ENCODE data around the gene PHACTR3.

The PHACTR3 gene

DNA sequence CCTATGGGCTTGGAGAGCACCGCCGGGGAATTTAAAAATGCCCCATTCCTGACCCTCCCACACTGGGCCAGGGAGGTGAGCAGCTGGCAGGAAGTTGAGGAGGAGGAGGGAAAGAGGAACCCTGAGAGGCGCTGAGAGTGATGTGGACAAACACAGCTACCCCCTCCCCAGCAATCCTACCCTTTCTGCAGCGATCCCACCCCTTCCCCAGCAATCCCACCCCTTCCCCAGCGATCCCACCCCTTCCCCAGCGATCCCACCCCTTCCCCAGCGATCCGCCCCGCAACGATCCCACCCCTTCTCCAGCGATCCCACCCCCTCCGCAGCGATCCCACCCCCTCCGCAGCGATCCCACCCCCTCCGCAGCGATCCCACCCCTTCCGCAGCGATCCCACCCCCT, 217.4 kb downstream of the PHACTR3 start:
- no peaks in the 10 kb centered on the region for H3K4me1 ChIP-seq (ENCODE audit: control insufficient read depth, insufficient read depth, low read length)
- H3K36me3 ChIP-seq (ENCODE audit: control insufficient read depth, insufficient read depth, low read length): no peaks in the 10 kb centered on the region
- H3K4me3 ChIP-seq (ENCODE audit: low read length): no peak overlapping the region
- H3K9ac ChIP-seq (ENCODE audit: low read length): no peak overlapping the region
- no peaks in the 10 kb centered on the region for H3K9me3 ChIP-seq (ENCODE audit: control insufficient read depth, low read length)
- H3K27me3 ChIP-seq (ENCODE audit: control insufficient read depth, insufficient read depth, low read length): no peaks in the 10 kb centered on the region

DNA sequence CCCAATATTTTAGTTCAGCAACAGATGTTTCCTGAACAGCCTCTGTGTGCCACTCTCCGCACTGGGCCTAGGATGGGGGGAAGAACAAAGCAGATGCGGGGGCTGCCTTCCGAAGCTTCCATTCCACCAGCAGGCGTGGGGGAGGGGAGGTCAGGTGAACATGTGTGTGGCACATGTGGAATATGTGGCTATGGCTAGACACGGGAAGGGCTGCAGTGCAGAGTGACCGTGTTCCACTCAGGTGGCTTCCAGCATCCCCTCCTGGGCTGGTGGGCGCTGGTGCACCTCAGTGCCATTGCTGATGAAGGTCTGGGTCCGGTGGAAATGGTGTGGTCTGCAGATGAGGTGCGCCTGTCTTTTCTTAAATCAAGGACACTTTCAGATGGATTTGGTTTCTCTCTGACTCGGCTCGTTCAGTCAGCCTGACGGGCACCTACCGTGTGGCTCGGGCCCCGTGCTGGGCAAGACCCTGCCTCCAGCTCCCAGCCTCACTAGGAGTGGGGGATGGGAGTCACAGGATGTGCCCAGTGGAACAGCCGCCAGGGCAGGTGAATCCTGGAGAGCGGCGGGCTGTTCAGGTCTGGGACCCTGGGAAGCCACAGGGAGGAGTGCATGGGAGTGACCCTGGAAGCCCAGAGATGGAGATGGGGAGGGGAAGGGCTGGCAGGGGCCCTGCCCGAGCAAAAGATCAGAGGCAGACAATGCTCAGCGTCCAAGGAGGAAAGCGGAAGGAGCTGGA, 218.1 kb downstream of the PHACTR3 start:
- Histone ChIP-seq H3K9ac (ENCODE audit: low read length) (no peak overlapping the region), H3K27me3 (ENCODE audit: control insufficient read depth, insufficient read depth, low read length) (no peaks in the 10 kb centered on the region)

DNA sequence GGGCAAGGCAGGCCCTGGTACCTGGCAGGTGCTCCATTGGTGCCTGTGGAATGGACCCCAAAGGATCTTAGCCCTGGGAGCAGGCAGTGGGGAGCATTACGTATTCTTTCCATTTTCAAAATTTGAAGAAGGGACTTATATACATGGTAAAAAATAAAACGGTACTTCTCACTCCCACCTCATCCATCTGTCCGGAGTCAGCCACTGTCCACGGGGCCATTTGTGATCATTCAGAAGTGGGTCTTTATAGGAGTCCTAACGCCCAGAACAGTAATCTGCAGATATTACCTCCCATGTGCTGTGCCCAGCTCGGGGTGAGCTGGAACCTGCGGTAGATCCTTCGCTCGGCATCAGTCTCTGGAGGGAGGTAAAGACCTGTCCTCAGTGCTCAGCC, 218.7 kb downstream of the PHACTR3 start:
- no peaks in the 10 kb centered on the region for H3K4me1 ChIP-seq (ENCODE audit: control insufficient read depth, insufficient read depth, low read length)
- H3K9me3 ChIP-seq (ENCODE audit: control insufficient read depth, low read length): no peaks in the 10 kb centered on the region
- H3K4me3 ChIP-seq (ENCODE audit: low read length): no peak overlapping the region
- H3K36me3 ChIP-seq (ENCODE audit: control insufficient read depth, insufficient read depth, low read length): no peaks in the 10 kb centered on the region
- H3K9ac ChIP-seq (ENCODE audit: low read length): no peak overlapping the region
- H3K27me3 ChIP-seq (ENCODE audit: control insufficient read depth, insufficient read depth, low read length): no peaks in the 10 kb centered on the region

More for the DNA sequence above, 218.1 kb downstream of the PHACTR3 start:
- Histone ChIP-seq H3K4me1 (ENCODE audit: control insufficient read depth, insufficient read depth, low read length) (no peaks in the 10 kb centered on the region), H3K9me3 (ENCODE audit: control insufficient read depth, low read length) (no peaks in the 10 kb centered on the region), H3K4me3 (ENCODE audit: low read length) (no peak overlapping the region), H3K36me3 (ENCODE audit: control insufficient read depth, insufficient read depth, low read length) (no peaks in the 10 kb centered on the region)

DNA sequence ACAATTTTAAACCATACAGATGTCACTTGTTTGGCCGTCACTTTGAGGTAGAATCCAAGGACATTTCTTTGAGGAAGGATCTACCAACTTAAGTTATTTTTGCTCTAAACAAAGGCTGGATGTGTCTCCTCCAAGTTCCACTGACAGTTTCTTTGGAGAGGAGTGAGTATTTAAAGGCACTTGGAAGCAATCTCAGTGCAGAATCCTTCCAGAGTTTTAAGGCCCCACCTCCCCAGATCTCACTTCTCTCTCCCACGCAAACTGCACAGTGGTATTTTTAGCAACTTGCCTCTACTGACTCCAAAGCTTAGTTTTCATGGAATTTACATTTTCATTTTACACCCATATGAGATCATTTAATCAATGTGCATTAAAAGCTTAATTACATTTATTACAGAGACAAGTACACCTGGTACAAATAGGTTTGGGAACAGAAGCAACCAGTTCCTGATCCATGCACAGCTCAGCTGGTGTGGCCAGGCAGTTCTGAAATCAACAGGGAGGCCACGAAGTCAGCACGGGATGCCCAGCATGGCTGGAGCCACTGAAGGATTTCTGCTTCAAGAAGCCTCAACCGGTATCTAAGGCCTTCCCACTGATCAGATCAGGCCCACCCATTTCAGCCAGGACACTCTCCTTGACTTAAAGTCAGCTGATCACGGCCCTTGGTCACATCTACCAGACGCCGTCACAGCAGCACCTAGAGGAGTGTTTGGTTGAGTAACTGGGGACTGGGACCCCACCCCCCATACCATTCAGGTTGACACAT, 219.3 kb downstream of the PHACTR3 start:
- no peaks in the 10 kb centered on the region for H3K27me3 ChIP-seq (ENCODE audit: control insufficient read depth, insufficient read depth, low read length)
- no peaks in the 10 kb centered on the region for H3K4me1 ChIP-seq (ENCODE audit: control insufficient read depth, insufficient read depth, low read length)
- H3K4me3 ChIP-seq (ENCODE audit: low read length): no peak overlapping the region
- no peaks in the 10 kb centered on the region for H3K9me3 ChIP-seq (ENCODE audit: control insufficient read depth, low read length)
- H3K36me3 ChIP-seq (ENCODE audit: control insufficient read depth, insufficient read depth, low read length): no peaks in the 10 kb centered on the region
- H3K9ac ChIP-seq (ENCODE audit: low read length): no peak overlapping the region

DNA sequence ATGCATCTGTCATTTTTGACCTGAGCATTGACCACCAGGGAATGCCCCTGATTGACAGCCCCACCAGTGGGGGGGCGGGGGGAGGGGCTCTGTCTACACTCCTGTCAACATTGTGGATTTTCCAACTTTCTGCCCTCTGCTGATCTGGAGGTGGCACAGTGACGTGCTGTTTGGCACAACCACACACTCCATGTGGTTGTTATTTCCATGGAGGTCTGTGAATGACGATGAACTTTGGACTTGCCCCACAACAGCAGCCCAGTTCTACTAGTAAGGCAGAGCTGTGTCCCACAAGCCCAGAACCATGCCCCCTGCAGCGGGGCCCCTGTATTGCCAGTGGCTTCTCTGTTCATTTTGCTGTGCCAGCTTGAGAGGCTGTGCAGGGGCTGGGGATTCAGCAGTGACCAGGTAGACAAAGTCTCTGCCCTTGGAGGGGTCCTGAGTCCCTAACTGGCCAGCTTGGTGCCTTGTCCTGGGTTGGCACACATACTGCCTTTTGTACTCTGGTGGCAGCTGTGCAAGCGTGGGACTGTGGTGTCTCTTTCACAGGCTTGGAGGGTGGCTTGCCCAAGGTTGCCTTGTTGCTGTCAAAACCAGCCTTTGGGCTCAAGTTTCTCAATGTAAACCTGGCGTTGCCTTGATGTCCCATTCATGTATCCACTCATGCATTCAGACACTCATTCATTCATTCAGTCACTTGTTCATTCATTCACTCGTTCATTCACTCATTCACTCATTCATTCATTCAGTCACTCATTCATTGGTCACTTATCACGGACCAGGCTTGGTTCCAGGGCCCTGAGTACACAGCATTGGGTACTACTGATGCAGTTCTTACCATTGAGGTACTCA, 220.6 kb downstream of the PHACTR3 start:
- Histone ChIP-seq H3K36me3 (ENCODE audit: control insufficient read depth, insufficient read depth, low read length) (no peaks in the 10 kb centered on the region), H3K4me3 (ENCODE audit: low read length) (no peak overlapping the region), H3K9ac (ENCODE audit: low read length) (no peak overlapping the region), H3K9me3 (ENCODE audit: control insufficient read depth, low read length) (no peaks in the 10 kb centered on the region), H3K27me3 (ENCODE audit: control insufficient read depth, insufficient read depth, low read length) (no peaks in the 10 kb centered on the region), H3K4me1 (ENCODE audit: control insufficient read depth, insufficient read depth, low read length) (no peaks in the 10 kb centered on the region)

DNA sequence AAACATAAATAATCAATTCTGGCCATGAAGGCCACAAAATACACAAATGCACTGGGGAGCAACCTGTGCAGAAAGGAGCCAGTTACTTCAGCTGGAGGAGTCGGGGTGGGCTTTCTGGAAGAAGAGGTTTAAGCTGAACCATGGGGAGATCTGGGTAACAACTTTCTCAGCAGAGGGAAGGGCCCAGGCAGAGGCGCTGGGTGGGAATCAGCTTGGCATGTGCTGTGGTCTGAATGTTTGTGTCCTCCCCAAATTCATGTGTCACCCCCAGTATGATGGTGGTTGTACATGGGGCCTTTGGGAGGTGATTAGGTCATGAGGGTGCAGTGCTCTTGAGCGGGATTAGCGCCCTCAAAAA, 221.2 kb downstream of the PHACTR3 start:
- Histone ChIP-seq H3K9me3 (ENCODE audit: control insufficient read depth, low read length) (no peaks in the 10 kb centered on the region), H3K4me3 (ENCODE audit: low read length) (no peak overlapping the region), H3K27me3 (ENCODE audit: control insufficient read depth, insufficient read depth, low read length) (no peaks in the 10 kb centered on the region), H3K4me1 (ENCODE audit: control insufficient read depth, insufficient read depth, low read length) (no peaks in the 10 kb centered on the region), H3K9ac (ENCODE audit: low read length) (no peak overlapping the region), H3K36me3 (ENCODE audit: control insufficient read depth, insufficient read depth, low read length) (no peaks in the 10 kb centered on the region)

DNA sequence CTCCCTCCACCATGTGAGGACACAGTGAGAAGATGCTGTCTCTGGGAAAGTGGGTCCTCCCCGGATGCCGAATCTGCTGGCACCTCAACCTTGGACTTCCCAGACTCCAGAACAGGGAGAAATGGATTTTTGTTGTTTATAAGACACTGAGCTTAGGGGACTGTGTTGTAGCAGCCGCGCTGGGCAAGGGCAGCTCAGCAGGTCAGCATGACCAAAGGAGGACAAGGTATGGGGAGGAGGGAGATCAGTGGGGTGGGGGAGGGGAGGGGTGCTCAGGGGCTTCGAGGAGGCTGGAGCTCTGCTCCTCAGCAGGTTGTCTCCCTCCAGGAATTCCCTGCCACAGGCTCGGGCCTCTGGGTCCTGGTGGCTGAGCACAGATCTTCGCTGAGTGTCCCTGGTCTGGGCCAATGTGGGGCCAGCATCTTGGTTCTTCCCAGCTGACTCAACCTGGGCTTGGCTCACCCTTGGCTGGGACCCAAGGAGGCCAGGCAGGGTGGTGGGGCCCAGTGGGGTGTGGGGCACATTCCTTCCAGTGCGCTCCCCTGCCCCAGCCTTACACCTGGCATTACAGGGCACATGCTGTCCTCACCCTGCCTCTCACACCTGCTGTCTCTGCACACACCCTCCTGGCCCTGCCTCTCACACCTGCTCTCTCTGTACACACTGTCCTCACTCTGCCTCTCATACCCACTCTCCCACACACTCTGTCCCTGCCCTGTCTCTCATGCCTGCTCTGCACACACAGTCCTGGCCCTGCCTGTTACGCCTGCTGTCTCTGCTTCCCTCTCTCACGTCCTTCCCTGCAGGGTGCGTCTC, 221.8 kb downstream of the PHACTR3 start:
- Histone ChIP-seq H3K4me3 (ENCODE audit: low read length) (no peak overlapping the region), H3K27me3 (ENCODE audit: control insufficient read depth, insufficient read depth, low read length) (no peaks in the 10 kb centered on the region), H3K36me3 (ENCODE audit: control insufficient read depth, insufficient read depth, low read length) (no peaks in the 10 kb centered on the region), H3K9me3 (ENCODE audit: control insufficient read depth, low read length) (no peaks in the 10 kb centered on the region), H3K9ac (ENCODE audit: low read length) (no peak overlapping the region), H3K4me1 (ENCODE audit: control insufficient read depth, insufficient read depth, low read length) (no peaks in the 10 kb centered on the region)

DNA sequence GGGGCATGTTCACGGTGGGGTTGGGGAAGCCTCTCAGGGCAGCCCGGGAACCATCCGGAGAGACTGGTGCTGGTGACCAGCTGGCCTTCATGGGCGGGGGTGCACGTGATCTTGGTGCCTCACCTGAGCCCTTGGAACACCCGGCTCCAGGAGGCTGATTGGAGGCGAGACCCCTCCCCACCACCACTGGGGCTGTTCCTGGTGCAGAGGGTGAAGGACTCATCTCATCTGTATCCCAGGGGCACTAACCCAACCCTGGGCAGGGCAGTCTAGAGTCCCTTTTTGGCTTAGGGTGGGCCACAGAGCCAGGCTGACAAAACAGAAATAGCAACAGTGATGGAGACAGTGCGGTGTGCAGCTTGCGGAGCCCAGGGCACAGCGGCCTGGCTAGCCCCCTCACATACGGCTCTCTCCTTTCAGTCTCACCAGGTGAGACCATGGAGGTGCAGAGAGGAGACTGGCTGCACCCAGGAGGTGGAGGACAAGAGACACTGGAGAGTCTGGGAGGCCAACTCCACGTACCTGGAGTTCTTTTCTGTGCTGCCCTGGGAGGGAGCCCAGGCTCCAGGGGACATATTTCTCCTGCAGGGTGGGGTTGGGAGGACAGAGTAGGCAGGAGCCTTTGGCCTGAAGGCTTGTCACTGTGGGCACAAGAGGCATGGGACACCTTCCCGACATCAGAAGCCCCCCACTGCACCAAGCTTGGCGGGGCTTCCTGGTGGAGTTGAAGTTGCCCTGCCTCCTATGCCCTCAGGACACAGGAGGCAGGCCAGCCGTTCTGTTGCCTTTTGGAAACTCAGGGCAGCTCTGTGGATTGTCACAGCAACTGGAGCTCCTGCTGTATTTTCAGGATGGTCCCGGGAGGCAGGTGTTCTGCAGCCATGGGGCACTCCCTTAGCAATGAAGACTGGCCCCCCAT, 223.1 kb downstream of the PHACTR3 start:
- H3K9ac ChIP-seq (ENCODE audit: low read length): no peak overlapping the region
- no peaks in the 10 kb centered on the region for H3K36me3 ChIP-seq (ENCODE audit: control insufficient read depth, insufficient read depth, low read length)
- no peaks in the 10 kb centered on the region for H3K9me3 ChIP-seq (ENCODE audit: control insufficient read depth, low read length)
- no peaks in the 10 kb centered on the region for H3K27me3 ChIP-seq (ENCODE audit: control insufficient read depth, insufficient read depth, low read length)
- no peak overlapping the region for H3K4me3 ChIP-seq (ENCODE audit: low read length)
- H3K4me1 ChIP-seq (ENCODE audit: control insufficient read depth, insufficient read depth, low read length): no peaks in the 10 kb centered on the region

DNA sequence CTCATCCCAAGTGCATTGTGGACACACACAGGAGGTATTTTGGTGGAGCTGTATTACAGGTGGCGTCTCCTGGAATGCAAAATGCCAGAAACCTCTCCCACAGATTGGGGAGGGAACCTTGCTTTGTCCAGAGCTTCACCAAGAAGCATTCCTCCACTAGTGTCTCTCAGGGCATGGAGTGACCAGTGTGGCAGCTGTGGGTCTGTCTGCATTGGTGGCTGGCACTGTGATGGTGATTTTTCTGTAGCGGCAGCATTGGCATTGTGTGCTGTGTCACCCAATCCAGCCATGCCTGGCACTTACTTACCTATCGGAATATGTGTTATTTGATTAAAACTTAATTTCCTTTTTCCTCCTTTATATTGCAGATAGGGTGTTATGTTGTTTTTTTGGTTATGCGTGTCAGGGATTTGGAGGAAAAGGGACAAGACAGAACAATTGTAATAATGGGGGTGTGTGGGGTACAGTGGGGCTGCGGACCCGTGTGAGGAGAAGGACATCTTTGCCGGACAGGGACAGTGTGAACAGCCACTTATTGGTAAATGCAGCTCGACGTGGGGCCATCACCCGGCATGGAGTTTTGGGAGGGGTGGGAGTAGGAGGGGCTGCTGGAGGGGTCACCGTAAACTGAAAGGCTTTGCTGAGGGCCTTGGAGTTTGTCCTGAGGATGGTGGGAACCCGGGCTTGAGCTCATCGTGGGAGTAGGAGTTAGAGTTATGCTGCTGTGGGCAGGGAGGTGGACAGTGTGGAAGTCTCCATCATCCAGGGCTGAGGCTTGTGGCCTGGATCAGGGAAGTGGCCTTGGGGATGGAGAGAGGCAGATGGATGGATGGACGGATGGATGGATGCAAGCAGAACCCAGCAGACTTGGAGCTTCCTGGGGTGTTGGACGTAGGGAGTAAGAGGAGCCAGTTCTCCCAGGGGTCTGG, 224.0 kb downstream of the PHACTR3 start:
- Histone ChIP-seq H3K9me3 (ENCODE audit: control insufficient read depth, low read length) (no peaks in the 10 kb centered on the region), H3K27me3 (ENCODE audit: control insufficient read depth, insufficient read depth, low read length) (no peaks in the 10 kb centered on the region), H3K4me3 (ENCODE audit: low read length) (no peak overlapping the region), H3K4me1 (ENCODE audit: control insufficient read depth, insufficient read depth, low read length) (no peaks in the 10 kb centered on the region), H3K9ac (ENCODE audit: low read length) (no peak overlapping the region), H3K36me3 (ENCODE audit: control insufficient read depth, insufficient read depth, low read length) (no peaks in the 10 kb centered on the region)

DNA sequence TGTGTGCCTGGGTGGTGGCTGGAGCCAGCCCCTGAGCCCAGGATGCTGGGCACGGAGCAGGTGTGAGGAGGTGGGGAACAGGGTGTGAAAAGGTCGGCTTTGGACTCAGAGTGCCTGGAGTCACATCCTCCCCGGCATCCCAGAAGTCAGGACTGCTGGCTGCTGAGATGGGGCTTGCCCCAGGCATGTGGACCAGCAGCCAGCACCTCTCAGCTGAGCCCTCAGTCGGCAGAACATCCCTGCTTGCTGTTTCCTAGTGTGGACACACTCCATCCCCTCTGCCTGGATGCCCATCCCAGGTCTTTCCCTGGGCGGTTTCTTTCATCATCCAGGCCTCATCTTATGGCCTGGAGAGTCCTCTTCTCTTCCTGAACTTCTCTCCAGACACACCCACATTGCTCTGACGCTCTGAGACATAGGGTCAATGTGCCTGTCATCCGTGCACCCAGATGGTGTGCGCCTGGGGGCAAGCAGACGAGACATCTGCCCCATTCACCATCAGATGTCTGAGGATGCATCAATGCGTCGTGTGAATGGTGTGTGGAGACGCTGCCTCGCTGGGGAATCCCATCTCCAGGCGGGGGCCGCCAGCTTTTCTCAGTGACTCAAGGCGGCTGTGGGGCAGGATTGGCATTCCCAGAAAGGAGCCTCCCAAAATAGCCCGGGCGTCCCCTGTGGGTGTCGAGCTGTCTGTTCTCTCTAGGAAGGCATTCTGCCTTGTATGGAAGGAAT, 224.9 kb downstream of the PHACTR3 start:
- Histone ChIP-seq H3K36me3 (ENCODE audit: control insufficient read depth, insufficient read depth, low read length) (no peaks in the 10 kb centered on the region), H3K4me3 (ENCODE audit: low read length) (no peak overlapping the region), H3K4me1 (ENCODE audit: control insufficient read depth, insufficient read depth, low read length) (no peaks in the 10 kb centered on the region), H3K27me3 (ENCODE audit: control insufficient read depth, insufficient read depth, low read length) (no peaks in the 10 kb centered on the region), H3K9me3 (ENCODE audit: control insufficient read depth, low read length) (no peaks in the 10 kb centered on the region), H3K9ac (ENCODE audit: low read length) (no peak overlapping the region)

Data from mucosa of stomach (tissue), 1 donor.